HL-60/S4 treated with phorbol 12-myristate 13-acetate at 8.2 ng/mL for 4 days and 3 days (cell line): Measurements from ENCODE around the gene SNRPN.
"Not testable (repeated sequence)": the region's sequence is repeated elsewhere in the genome, so short reads cannot be mapped to it uniquely, and the experiment has no call there.

Experiments
- in situ Hi-C: fragments of 300-500 bp; cut with MboI; formaldehyde crosslinking; loops from 2 replicates; pipeline ENCODE4 v1.15.0; 2022; ENCODE audit warnings: low sequenced_read_pairs

The SNRPN gene

GRCh38 chr15:24966364-24967103, 11.7 kb downstream of the SNRPN start:
- in situ Hi-C loops, result no loop called here

- in situ Hi-C loops, result no loop called here
Measured at GRCh38 chr15:24971052-24971451, 16.3 kb downstream of the SNRPN start.

- in situ Hi-C loops, result no loop called here
Measured at GRCh38 chr15:24971772-24972171, 17.0 kb downstream of the SNRPN start.

- in situ Hi-C loops, result not testable (repeated sequence)
Measured at GRCh38 chr15:24972707-24973106, 17.9 kb downstream of the SNRPN start.

DNA sequence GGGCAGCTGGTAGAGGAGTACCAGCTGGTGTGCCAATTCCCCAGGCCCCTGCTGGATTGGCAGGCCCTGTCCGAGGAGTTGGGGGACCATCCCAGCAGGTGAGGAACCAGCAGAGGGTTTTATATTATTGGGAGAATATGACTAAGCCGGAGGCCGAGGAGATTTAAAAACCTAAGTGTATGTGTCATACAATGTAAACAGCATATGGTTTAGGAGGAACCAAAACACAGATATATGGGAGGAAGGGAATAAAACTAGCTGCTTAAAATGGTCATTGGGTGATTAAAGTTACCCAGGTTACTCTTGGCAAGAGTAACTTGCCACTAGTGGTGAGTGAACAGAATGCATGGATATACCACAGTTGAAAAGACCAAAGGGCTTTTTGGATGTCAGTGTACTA, 22.1 kb downstream of the SNRPN start:
- in situ Hi-C loops, result no loop called here

DNA sequence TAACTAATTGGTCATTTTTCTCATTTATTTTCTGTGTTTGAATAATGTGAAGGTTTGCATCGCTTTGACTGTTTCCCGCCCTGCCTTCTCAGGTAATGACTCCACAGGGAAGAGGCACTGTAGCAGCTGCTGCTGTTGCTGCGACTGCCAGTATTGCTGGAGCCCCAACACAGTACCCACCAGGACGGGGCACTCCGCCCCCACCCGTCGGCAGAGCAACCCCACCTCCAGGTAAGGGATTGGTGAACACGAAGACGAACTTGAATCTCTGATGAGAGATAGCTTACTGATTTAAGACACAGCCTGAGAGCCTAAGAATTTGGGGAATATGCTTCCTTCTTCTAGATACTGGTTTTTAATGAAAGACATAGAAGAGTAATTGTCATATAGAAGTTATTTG, 22.9 kb downstream of the SNRPN start:
- in situ Hi-C loops, result no loop called here

- in situ Hi-C loops, result no loop called here
Measured at GRCh38 chr15:24985224-24985623, 30.4 kb downstream of the SNRPN start.

- in situ Hi-C loops, result no loop called here
Measured at GRCh38 chr15:24986653-24987052, 31.9 kb downstream of the SNRPN start.

DNA sequence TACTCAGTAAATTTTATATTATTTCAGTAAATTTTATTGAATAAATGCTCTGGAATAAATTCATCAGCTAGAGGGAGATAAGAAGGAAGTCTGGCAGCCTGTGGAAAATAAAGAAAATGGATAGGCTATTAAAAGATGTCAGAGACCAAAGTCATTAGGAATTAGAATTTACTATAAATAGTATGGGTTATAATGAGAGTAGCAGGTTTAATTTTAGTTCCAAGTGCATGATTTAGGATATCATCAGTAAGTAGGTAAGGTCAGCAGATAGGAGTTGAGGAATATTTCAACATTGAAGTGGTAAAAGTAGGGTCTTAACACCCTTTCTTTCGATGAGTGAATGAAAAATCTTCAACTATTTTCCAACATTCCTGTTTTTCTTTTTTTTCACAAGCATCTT, 64.6 kb downstream of the SNRPN start:
- in situ Hi-C loops, result no loop called here

DNA sequence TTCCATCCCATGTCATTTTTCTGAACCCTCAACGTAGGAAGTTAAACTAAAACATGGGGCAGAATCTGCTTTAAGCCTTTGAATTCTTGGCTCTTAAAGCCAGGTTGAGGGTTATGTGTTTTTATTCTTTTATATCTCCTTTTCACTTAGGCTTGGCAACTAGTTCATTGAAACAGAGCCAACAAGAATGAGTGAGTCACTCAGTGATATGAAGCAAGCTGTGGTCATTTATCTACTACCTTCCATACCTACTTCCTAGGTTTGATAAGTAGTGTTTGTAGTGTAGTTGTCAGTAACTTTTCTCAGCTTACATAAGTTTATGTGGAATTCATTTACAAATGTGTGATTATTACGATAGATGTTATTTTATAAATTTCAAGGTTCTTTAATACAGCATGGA, 67.4 kb downstream of the SNRPN start:
- in situ Hi-C loops, result no loop called here
